GM12878 (cell line): ENCODE measurements around the gene SH3D19. TPM values are rescaled to one million over a fixed set of nuclear protein-coding genes. Genes with fewer than 3 reads are reported as not detected.

Experiments used
- ATAC-seq: fragments of 200-7000 bp; cut with Tn5 transposase; 3 replicates; pipeline ENCODE4 v1.9.1; 2020; ENCODE audit warnings: mild to moderate bottlenecking, moderate library complexity
- BruUV-seq: library from RNA; stranded (reverse); fragments of 400-500 nt; replicated peaks from 2 replicates; lab custom pipeline; 2021; lab: Mats Ljungman, UMichigan
- CTCF ChIA-PET: fragments of 300-600 bp; sonication (Branson Sonifier 250); formaldehyde crosslinking; extraction: SDS; loops from one replicate; lab custom pipeline; 2021; ENCODE audit warnings: inconsistent platforms; lab: Yijun Ruan, JAX
- POLR2A ChIA-PET: fragments of 350-600 bp; formaldehyde crosslinking; extraction: SDS; loops from one replicate; lab custom pipeline; 2021; ENCODE audit warnings: inconsistent platforms; lab: Charles Lee
- RAD21 ChIA-PET: fragments of 300-600 bp; sonication (Branson Sonifier 250); formaldehyde crosslinking; loops from one replicate; lab custom pipeline; 2023; ENCODE audit warnings: antibody characterized with exemption; ENCODE audit not compliant: unreplicated experiment; lab: Charles Lee
- SMC1A ChIA-PET: fragments of 300-600 bp; sonication (Branson Sonifier 250); formaldehyde crosslinking; loops from one replicate; lab custom pipeline; 2023; ENCODE audit not compliant: unreplicated experiment, uncharacterized antibody; lab: Charles Lee
- DNase-seq: peaks from one replicate; pipeline ENCODE4 v3.0.0-alpha.2; 2011; ENCODE audit warnings: low read depth, low spot score
- FAIRE-seq: peaks from 3 replicates; lab custom pipeline; 2011; peaks lifted over from hg19 to GRCh38; lab: Jason Lieb, UNC
- H2AFZ ChIP-seq: 2 replicates; pipeline ENCODE4 v1.6.0; 2011; ENCODE audit warnings: low read depth, low read length, control low read depth; ENCODE audit not compliant: control insufficient read depth
- H3K27ac ChIP-seq: 2 replicates; pipeline ENCODE4 v1.5.1; 2011; ENCODE audit warnings: control low read depth; ENCODE audit not compliant: control insufficient read depth, insufficient read depth
- H3K27me3 ChIP-seq, 2 experiments: replicated peaks in 1 of 2; 2 replicates each; pipeline versions ENCODE4 v1.6.0 to v1.6.1; 2011; ENCODE audit warnings: low read length in 1 of 2; ENCODE audit not compliant: control insufficient read depth in 2 of 2, insufficient read depth in 2 of 2
- H3K36me3 ChIP-seq, 2 experiments: 2 replicates each; pipeline ENCODE4 v1.5.1; 2011; ENCODE audit warnings: low read length in 1 of 2; ENCODE audit not compliant: control insufficient read depth in 2 of 2, insufficient read depth in 2 of 2
- H3K4me1 ChIP-seq: 2 replicates; pipeline ENCODE4 v1.6.1; 2011; ENCODE audit warnings: mild to moderate bottlenecking, low read length, moderate library complexity, mixed read lengths; ENCODE audit not compliant: control insufficient read depth, insufficient read depth
- H3K4me2 ChIP-seq: 2 replicates; pipeline ENCODE4 v1.6.0; 2011; ENCODE audit warnings: control low read depth; ENCODE audit not compliant: control insufficient read depth, insufficient read depth
- H3K4me3 ChIP-seq: fragments of 200-600 bp; sonication (generic); 2 replicates; pipeline ENCODE4 v1.5.1; 2016
- H3K79me2 ChIP-seq: 2 replicates; pipeline ENCODE4 v1.6.0; 2011; ENCODE audit warnings: low read length; ENCODE audit not compliant: control insufficient read depth, insufficient read depth
- H3K9ac ChIP-seq: 2 replicates; pipeline ENCODE4 v1.8.0; 2011; ENCODE audit warnings: low read length, control low read depth, mixed read lengths; ENCODE audit not compliant: control insufficient read depth, insufficient read depth
- H3K9me3 ChIP-seq: replicated peaks from 3 replicates; pipeline ENCODE4 v1.5.1; 2011; ENCODE audit warnings: mild to moderate bottlenecking, low read length; ENCODE audit not compliant: control insufficient read depth, insufficient read depth
- H4K20me1 ChIP-seq: 2 replicates; pipeline ENCODE4 v1.6.0; 2011; ENCODE audit not compliant: control insufficient read depth, insufficient read depth
- BCL11A ChIP-seq: IDR thresholded peaks from 2 replicates; pipeline ENCODE4 v1.6.1; 2011; ENCODE audit warnings: low read depth, low read length
- CREM ChIP-seq: IDR thresholded peaks from 2 replicates; pipeline ENCODE4 v1.6.1; 2014; ENCODE audit warnings: antibody characterized with exemption, low read depth
- EZH2 ChIP-seq: IDR thresholded peaks from 2 replicates; pipeline ENCODE4 v1.6.1; 2012; ENCODE audit warnings: low read depth, mild to moderate bottlenecking, control low read depth, inconsistent platforms, low read length, borderline replicate concordance; ENCODE audit not compliant: control insufficient read depth
- KDM1A ChIP-seq: fragments of 200-600 bp; sonication (generic); IDR thresholded peaks from 2 replicates; pipeline ENCODE4 v1.6.1; 2016; ENCODE audit warnings: borderline replicate concordance
- NFXL1 ChIP-seq: fragments of 450-650 bp; IDR thresholded peaks from 2 replicates; pipeline ENCODE4 v1.6.1; 2017; ENCODE audit warnings: antibody characterized with exemption, mild to moderate bottlenecking, borderline replicate concordance
- NFYB ChIP-seq: IDR thresholded peaks from 2 replicates; pipeline ENCODE4 v1.6.1; 2011; ENCODE audit warnings: low read depth, mild to moderate bottlenecking, low read length, improper control_type of control experiment, moderate library complexity; ENCODE audit not compliant: insufficient read depth
- NRF1 ChIP-seq: conservative IDR thresholded peaks from 2 replicates; pipeline ENCODE4 v1.6.1; 2011; ENCODE audit warnings: mild to moderate bottlenecking, low read depth, low read length, improper control_type of control experiment
- RCOR1 ChIP-seq: conservative IDR thresholded peaks from 2 replicates; pipeline ENCODE4 v1.6.1; 2012; ENCODE audit warnings: low read depth, low read length, improper control_type of control experiment
- RELA ChIP-seq: fragments of 450-650 bp; IDR thresholded peaks from 2 replicates; pipeline ENCODE4 v1.8.0; 2014; ENCODE audit warnings: borderline replicate concordance; ENCODE audit not compliant: partially characterized antibody
- SP1 ChIP-seq: IDR thresholded peaks from one replicate; pipeline ENCODE4 v1.6.1; 2011; ENCODE audit warnings: low read depth, low read length
- SREBF1 ChIP-seq: IDR thresholded peaks from 2 replicates; pipeline ENCODE4 v1.6.1; 2012; ENCODE audit warnings: mild to moderate bottlenecking, low read length
- SREBF2 ChIP-seq: IDR thresholded peaks from 2 replicates; pipeline ENCODE4 v1.6.1; 2012; ENCODE audit warnings: mild to moderate bottlenecking, low read length
- STAT1 ChIP-seq: fragments of 450-650 bp; conservative IDR thresholded peaks from 2 replicates; pipeline ENCODE4 v1.6.1; 2014; ENCODE audit warnings: antibody characterized with exemption, mild to moderate bottlenecking
- WGBS: methylation state at CpG from one replicate; pipeline ENCODE4 v1.1.6; 2016; ENCODE audit warnings: low lambda C conversion rate; ENCODE audit not compliant: insufficient replicate concordance, insufficient coverage; ENCODE audit errors: missing lambda C conversion rate; 5-methylcytosine and 5-hydroxymethylcytosine counted together
- in situ Hi-C: fragments of 300-500 bp; cut with MboI; formaldehyde crosslinking; loops from 9 replicates; pipeline ENCODE4 v1.14.3; 2018; ENCODE audit warnings: mixed read lengths
- intact Hi-C: fragments of 100-400 bp; cut with micrococcal nuclease; formaldehyde crosslinking; loops from one replicate; pipeline ENCODE4 v1.14.2; 2022; ENCODE audit not compliant: unreplicated experiment
- polyA plus RNA-seq, 11 experiments: library from polyadenylated mRNA; depleted of rRNA in 4 of 11; unstranded in 6 of 11; stranded (reverse) in 5 of 11; fragments of >200 nt; fragmentation: Nextera tagmentation in 4 of 11; fragmentation: Illumina TruSeq in 1 of 11; extraction: Ambion mirVana in 4 of 11; extraction: Trizol in 1 of 11; gene quantifications; 1 replicate in 1 of 11; 2 replicates in 10 of 11; pipeline versions ENCODE4 v1.2.1 to v1.2.3, GENCODE V29; 2011 to 2016; ENCODE audit warnings: inconsistent platforms in 2 of 11, missing spikeins in 2 of 11, low read depth in 1 of 11
- total RNA-seq, 4 experiments: library from RNA; depleted of rRNA in 3 of 4; stranded (reverse); fragments of >200 nt in 3 of 4; fragmentation: Illumina TruSeq in 1 of 4; extraction: Trizol in 1 of 4; gene quantifications; 2 replicates each; pipeline versions ENCODE4 v1.2.1 to v1.2.3, GENCODE V29; 2013 to 2021

The SH3D19 gene
- total and polyA plus RNA-seq, 10 of the 15 experiments (the other 5 are each of a cell fraction or from before 2014, with no cell fraction given) = 0.03 to 6.9 (median 0.33) TPM; not detected in 3

GRCh38 chr4:151206241-151207005 is 119.0 kb downstream of the SH3D19 start:
- no peak overlapping the region for H2AFZ ChIP-seq
- CTCF ChIA-PET = no interaction called here
- intact Hi-C loops = no loop called here
- RAD21 ChIA-PET = no interaction called here
- no peak for ATAC-seq
- BruUV-seq = no TSS peak
- H3K4me3 ChIP-seq = no peak overlapping the region
- no peak for FAIRE-seq
- H3K4me2 ChIP-seq = no peak overlapping the region
- H3K27me3 ChIP-seq = no peaks in the 10 kb centered on the region
- TF ChIP-seq BCL11A (no peak), KDM1A (no peak), NRF1 (no peak), SREBF1 (no peak), CREM (no peak), SP1 (no peak), NFYB (no peak), RCOR1 (no peak), STAT1 (no peak), NFXL1 (no peak), RELA (no peak), EZH2 (no peak), SREBF2 (no peak)
- no peaks in the 10 kb centered on the region for H4K20me1 ChIP-seq
- no peaks in the 10 kb centered on the region for H3K9me3 ChIP-seq
- no peaks in the 10 kb centered on the region for H3K4me1 ChIP-seq
- no peak for DNase-seq
- no peak overlapping the region for H3K27ac ChIP-seq
- SMC1A ChIA-PET = no interaction called here
- no peaks in the 10 kb centered on the region for H3K79me2 ChIP-seq
- in situ Hi-C loops = no loop called here
- no peak overlapping the region for H3K9ac ChIP-seq
- POLR2A ChIA-PET = no interaction called here
- WGBS = 53% methylated on average over 3 of the region's 3 CpGs
- no peaks in the 10 kb centered on the region for H3K36me3 ChIP-seq
